SH-SY5Y (cell line): Measurements from ENCODE around the gene SIGLEC7.

Experiments
- GATA2 ChIP-seq: IDR thresholded peaks from 2 replicates; pipeline ENCODE4 v1.6.1; 2011; ENCODE audit warnings: mild to moderate bottlenecking, low read depth, low read length
- GATA3 ChIP-seq: IDR thresholded peaks from 2 replicates; pipeline ENCODE4 v1.6.1; 2011; ENCODE audit warnings: low read depth, mild to moderate bottlenecking, low read length, moderate library complexity

Gene SIGLEC7

GRCh38 chr19:51161867-51162496, 19.9 kb downstream of the SIGLEC7 start:
- TF ChIP-seq GATA3 (no peak), GATA2 (no peak)

GRCh38 chr19:51163257-51163656, 21.2 kb downstream of the SIGLEC7 start:
- no peak for TF ChIP-seq GATA3
- TF ChIP-seq GATA2 = no peak

GRCh38 chr19:51164215-51164614, 22.1 kb downstream of the SIGLEC7 start:
- TF ChIP-seq GATA3 (no peak), GATA2 (no peak)

- TF ChIP-seq GATA3 = no peak
- TF ChIP-seq GATA2 = no peak
These were observed 24.9 kb downstream of the SIGLEC7 start for GRCh38 chr19:51166846-51167490.

GRCh38 chr19:51168564-51169282, 26.6 kb downstream of the SIGLEC7 start:
- TF ChIP-seq GATA3 (no peak), GATA2 (no peak)

GRCh38 chr19:51172223-51172622, 30.1 kb downstream of the SIGLEC7 start:
- TF ChIP-seq GATA3 (no peak), GATA2 (no peak)

GRCh38 chr19:51173681-51174080, 31.6 kb downstream of the SIGLEC7 start:
- no peak for TF ChIP-seq GATA3
- no peak for TF ChIP-seq GATA2

GRCh38 chr19:51179256-51179655, 37.2 kb downstream of the SIGLEC7 start:
- TF ChIP-seq GATA3 (no peak), GATA2 (no peak)

GRCh38 chr19:51181377-51181912, 39.3 kb downstream of the SIGLEC7 start:
- TF ChIP-seq GATA3 (no peak), GATA2 (no peak)

GRCh38 chr19:51181913-51182419, 39.9 kb downstream of the SIGLEC7 start:
- TF ChIP-seq GATA3 = no peak

GRCh38 chr19:51183629-51184028, 41.5 kb downstream of the SIGLEC7 start:
- TF ChIP-seq GATA2 = no peak
- TF ChIP-seq GATA3 = no peak

- TF ChIP-seq GATA2 (no peak), GATA3 (no peak)
These were observed 43.2 kb downstream of the SIGLEC7 start for GRCh38 chr19:51185069-51185867.

- TF ChIP-seq GATA2 (no peak), GATA3 (no peak)
These were observed 43.7 kb downstream of the SIGLEC7 start for GRCh38 chr19:51185868-51186215.

GRCh38 chr19:51186323-51186722, 44.2 kb downstream of the SIGLEC7 start:
- TF ChIP-seq GATA2 = no peak
- TF ChIP-seq GATA3 = no peak
